ENCODE data around the gene PAOX. TPM values are rescaled to one million over a fixed set of nuclear protein-coding genes. Genes with fewer than 3 reads are reported as not detected.

The PAOX gene
- total and polyA plus RNA-seq, 8 donors: 5.1 to 7.9 (median 6.5) TPM

DNA sequence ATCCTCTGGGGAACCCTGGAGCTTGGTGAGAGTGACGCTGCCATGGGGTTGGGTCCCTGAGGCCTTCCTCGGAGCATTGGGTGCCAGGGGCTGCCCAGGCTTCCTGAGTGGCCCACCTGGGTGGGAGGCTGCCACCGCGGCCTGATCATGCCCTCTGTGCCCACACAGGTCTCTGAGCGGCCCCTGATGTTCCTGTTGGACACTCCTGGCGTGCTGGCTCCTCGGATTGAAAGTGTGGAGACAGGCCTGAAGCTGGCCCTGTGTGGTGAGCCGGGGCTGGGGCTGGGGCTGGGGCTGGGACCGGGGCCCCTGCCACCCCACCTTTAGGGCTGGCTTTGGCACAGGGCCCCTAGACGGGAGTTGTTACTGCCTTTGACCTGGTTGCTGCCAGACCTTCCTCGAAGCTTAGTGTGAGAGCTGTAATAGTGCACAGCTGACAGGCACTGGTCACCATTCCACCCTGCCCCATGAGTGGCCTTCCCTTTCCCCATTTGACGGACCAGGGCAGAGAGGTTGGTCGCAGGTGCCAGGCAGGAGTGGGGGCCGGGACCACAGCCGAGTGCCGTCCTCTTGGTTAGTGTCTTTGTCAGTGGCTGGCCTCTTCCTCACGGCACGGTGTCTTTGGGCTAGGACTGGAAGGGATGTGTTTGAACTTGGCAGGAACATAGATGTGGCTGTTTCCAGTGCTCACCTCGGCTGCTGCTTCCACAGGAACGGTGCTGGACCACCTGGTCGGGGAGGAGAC is 23.1 kb downstream of the PAOX start:
- ATAC-seq: no peak
- Histone ChIP-seq H3K27me3 (no peaks in the 10 kb centered on the region), H3K9me3 (no peaks in the 10 kb centered on the region), H3K36me3 (peaks cover 0 to 87% of the 10 kb centered on the region in 2 donors), H3K4me3 (no peak overlapping the region), H3K27ac (no peak overlapping the region), H3K4me1 (peaks cover 0 to 8% of the 10 kb centered on the region in 2 donors)
- intact Hi-C loops (cut with DNase I): no loop called here
- TF ChIP-seq, protein P1, sequence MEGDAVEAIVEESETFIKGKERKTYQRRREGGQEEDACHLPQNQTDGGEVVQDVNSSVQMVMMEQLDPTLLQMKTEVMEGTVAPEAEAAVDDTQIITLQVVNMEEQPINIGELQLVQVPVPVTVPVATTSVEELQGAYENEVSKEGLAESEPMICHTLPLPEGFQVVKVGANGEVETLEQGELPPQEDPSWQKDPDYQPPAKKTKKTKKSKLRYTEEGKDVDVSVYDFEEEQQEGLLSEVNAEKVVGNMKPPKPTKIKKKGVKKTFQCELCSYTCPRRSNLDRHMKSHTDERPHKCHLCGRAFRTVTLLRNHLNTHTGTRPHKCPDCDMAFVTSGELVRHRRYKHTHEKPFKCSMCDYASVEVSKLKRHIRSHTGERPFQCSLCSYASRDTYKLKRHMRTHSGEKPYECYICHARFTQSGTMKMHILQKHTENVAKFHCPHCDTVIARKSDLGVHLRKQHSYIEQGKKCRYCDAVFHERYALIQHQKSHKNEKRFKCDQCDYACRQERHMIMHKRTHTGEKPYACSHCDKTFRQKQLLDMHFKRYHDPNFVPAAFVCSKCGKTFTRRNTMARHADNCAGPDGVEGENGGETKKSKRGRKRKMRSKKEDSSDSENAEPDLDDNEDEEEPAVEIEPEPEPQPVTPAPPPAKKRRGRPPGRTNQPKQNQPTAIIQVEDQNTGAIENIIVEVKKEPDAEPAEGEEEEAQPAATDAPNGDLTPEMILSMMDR (IDR thresholded peaks at IDR 0.05): no peak
- DNase-seq: peak in 1 of 4 donors; percentile 57

DNA sequence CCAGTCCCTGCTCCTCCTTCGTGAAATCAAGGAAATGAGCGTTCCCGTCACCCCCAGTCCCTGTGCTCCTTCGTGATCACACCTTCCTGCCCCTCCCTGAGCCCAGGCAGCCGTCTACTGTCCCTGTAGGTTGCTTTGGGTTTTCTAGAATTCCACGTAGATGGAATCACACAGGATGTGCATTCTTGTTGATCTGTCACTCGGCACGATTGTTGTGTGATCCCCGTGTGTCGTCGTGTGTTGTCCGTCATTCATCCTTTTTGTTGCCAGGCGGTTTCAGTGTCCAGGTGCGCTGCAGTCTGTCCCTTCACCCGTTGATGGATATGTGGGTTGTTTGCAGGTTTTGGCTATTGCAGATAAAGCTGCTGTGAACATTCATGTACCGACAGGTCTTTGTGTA is 24.3 kb downstream of the PAOX start:
- ATAC-seq: no peak
- TF ChIP-seq, protein P1 (IDR thresholded peaks at IDR 0.05): no peak
- H3K27ac ChIP-seq: no peak overlapping the region
- no peaks in the 10 kb centered on the region for H3K9me3 ChIP-seq
- H3K27me3 ChIP-seq: no peaks in the 10 kb centered on the region
- H3K36me3 ChIP-seq: peaks cover 0 to 86% of the 10 kb centered on the region in 2 donors
- peaks cover 0 to 8% of the 10 kb centered on the region in 2 donors for H3K4me1 ChIP-seq
- H3K4me3 ChIP-seq: no peak overlapping the region
- intact Hi-C loops (cut with DNase I): no loop called here
- no peak for DNase-seq

DNA sequence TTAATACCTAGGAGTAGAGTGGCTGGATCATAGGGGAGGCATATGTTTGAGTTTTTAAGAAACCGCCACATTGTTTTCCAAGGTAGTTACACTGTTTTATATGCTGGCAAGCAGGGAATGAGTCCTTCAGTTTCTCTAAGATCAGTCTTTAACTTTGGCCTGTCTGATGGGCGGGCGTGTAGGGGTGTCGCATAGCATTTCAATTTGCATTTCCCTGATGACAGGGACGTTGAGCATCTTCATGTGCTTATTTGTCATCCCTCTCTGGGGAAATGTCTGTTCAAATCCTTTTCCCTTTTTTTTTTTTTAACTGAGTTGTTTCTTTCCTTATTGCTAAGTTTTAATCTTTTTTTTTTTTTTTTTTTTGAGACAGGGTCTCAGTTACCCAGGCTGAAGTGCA is 24.7 kb downstream of the PAOX start:
- DNase-seq: no peak
- TF ChIP-seq, protein P1 (IDR thresholded peaks at IDR 0.05): no peak
- ATAC-seq: no peak
- no peaks in the 10 kb centered on the region for H3K9me3 ChIP-seq
- no peak overlapping the region for H3K4me3 ChIP-seq
- H3K4me1 ChIP-seq: peaks cover 0 to 8% of the 10 kb centered on the region in 2 donors
- no peaks in the 10 kb centered on the region for H3K27me3 ChIP-seq
- no peak overlapping the region for H3K27ac ChIP-seq
- peaks cover 0 to 85% of the 10 kb centered on the region in 2 donors for H3K36me3 ChIP-seq
- intact Hi-C loops (cut with DNase I): no loop called here

DNA sequence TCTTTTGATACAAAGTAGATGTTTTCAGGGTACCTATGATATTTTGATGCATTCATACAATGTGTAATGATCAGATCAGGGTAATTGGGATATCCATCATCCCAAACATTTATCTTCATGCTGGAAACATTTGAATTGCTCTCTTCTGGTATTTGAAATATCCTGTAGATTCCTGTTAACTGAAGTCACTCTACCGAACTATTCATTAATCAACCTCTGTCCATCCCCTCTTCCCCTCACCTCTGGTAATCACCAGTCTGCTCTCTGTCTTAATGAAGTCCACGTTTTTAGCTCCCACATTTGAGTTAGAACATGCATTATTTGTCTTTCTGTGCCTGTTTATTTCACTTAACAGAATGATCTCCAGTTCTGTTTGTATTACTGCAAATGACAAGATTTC is 26.2 kb downstream of the PAOX start:
- no peaks in the 10 kb centered on the region for H3K9me3 ChIP-seq
- TF ChIP-seq, protein P1 (IDR thresholded peaks at IDR 0.05): no peak
- no peak for ATAC-seq
- no peak overlapping the region for H3K27ac ChIP-seq
- no peak overlapping the region for H3K4me3 ChIP-seq
- H3K36me3 ChIP-seq: peaks cover 0 to 81% of the 10 kb centered on the region in 2 donors
- no peak for DNase-seq
- H3K4me1 ChIP-seq: peaks cover 0 to 8% of the 10 kb centered on the region in 2 donors
- H3K27me3 ChIP-seq: no peaks in the 10 kb centered on the region
- intact Hi-C loops (cut with DNase I): no loop called here

- TF ChIP-seq, protein P1 (IDR thresholded peaks at IDR 0.05): no peak
- Histone ChIP-seq H3K9me3 (peaks cover under 1 to 5% of the 10 kb centered on the region in 2 donors), H3K27me3 (no peaks in the 10 kb centered on the region), H3K36me3 (peaks cover 0 to 83% of the 10 kb centered on the region in 2 donors), H3K4me1 (peaks cover 0 to 6% of the 10 kb centered on the region in 2 donors), H3K27ac (no peak overlapping the region), H3K4me3 (no peak overlapping the region)
- intact Hi-C loops (cut with DNase I): no loop called here
- DNase-seq (no peak), ATAC-seq (no peak)
Observed at GRCh38 chr10:133405844-133406527, 26.9 kb downstream of the PAOX start.

Data from left lung (tissue), 10 donors.